ENCODE measurements around the gene TMEM108.

Gene TMEM108

GRCh38 chr3:133393204-133393603 is 355.0 kb downstream of the TMEM108 start:
- no peak for DNase-seq

GRCh38 chr3:133393691-133394474 is 355.7 kb downstream of the TMEM108 start:
- no peak for DNase-seq

GRCh38 chr3:133394561-133395311 is 356.5 kb downstream of the TMEM108 start:
- DNase-seq, result no peak

- DNase-seq, result no peak
These were observed 358.7 kb downstream of the TMEM108 start for GRCh38 chr3:133396906-133397305.

GRCh38 chr3:133400006-133400515 is 361.9 kb downstream of the TMEM108 start, which contains the start of gene BFSP2:
BFSP2 (plus strand) TSS chr3:133400056; CDS start chr3:133400084, 28 bp downstream.
- no peak for DNase-seq

GRCh38 chr3:133401374-133402135 is 363.4 kb downstream of the TMEM108 start:
- no peak for DNase-seq

GRCh38 chr3:133404920-133405319 is 366.7 kb downstream of the TMEM108 start:
- DNase-seq, result no peak

- DNase-seq, result no peak
These were observed 370.2 kb downstream of the TMEM108 start for GRCh38 chr3:133408366-133408765.

GRCh38 chr3:133408961-133409360 is 370.8 kb downstream of the TMEM108 start:
- DNase-seq, result no peak

- DNase-seq, result no peak
These were observed 372.2 kb downstream of the TMEM108 start for GRCh38 chr3:133410191-133410892.

GRCh38 chr3:133412183-133413132 is 374.3 kb downstream of the TMEM108 start:
- DNase-seq, result no peak

- no peak for DNase-seq
These were observed 375.2 kb downstream of the TMEM108 start for GRCh38 chr3:133413161-133414020.

GRCh38 chr3:133414021-133414392 is 375.8 kb downstream of the TMEM108 start:
- DNase-seq, result no peak

GRCh38 chr3:133418361-133418760 is 380.2 kb downstream of the TMEM108 start:
- no peak for DNase-seq

- no peak for DNase-seq
These were observed 381.1 kb downstream of the TMEM108 start for GRCh38 chr3:133419151-133419909.

- DNase-seq, result no peak
These were observed 387.0 kb downstream of the TMEM108 start for GRCh38 chr3:133424937-133425869.

- no peak for DNase-seq
These were observed 387.7 kb downstream of the TMEM108 start for GRCh38 chr3:133425898-133426297.

- DNase-seq, result no peak
These were observed 388.5 kb downstream of the TMEM108 start for GRCh38 chr3:133426721-133427120.
